HEK293T (cell line): ENCODE data around the gene COL23A1.

Source experiments
- CTCF ChIA-PET: fragments of 350-600 bp; formaldehyde crosslinking; extraction: SDS; loops from one replicate; lab custom pipeline; 2021; ENCODE audit warnings: antibody characterized with exemption, inconsistent platforms; lab: Yijun Ruan, JAX
- POLR2A ChIA-PET: fragments of 350-600 bp; formaldehyde crosslinking; extraction: SDS; loops from one replicate; lab custom pipeline; 2020; ENCODE audit warnings: antibody characterized with exemption, inconsistent platforms; lab: Yijun Ruan, JAX
- DNase-seq: peaks from one replicate; pipeline ENCODE4 v3.0.0; 2012; ENCODE audit warnings: mixed read lengths; ENCODE audit errors: extremely low spot score
- ARNT ChIP-seq: fragments of 450-650 bp; IDR thresholded peaks from 2 replicates; pipeline ENCODE4 v1.6.1; 2017; ENCODE audit warnings: mild to moderate bottlenecking
- BHLHE40 ChIP-seq: fragments of 450-650 bp; IDR thresholded peaks from 2 replicates; pipeline ENCODE4 v1.6.1; 2016; ENCODE audit warnings: mild to moderate bottlenecking, moderate library complexity, borderline replicate concordance
- CTBP1 ChIP-seq: fragments of 450-650 bp; IDR thresholded peaks from 2 replicates; pipeline ENCODE4 v1.6.1; 2016; ENCODE audit warnings: borderline replicate concordance
- ELF4 ChIP-seq: fragments of 450-650 bp; IDR thresholded peaks from 2 replicates; pipeline ENCODE4 v1.6.1; 2017; ENCODE audit warnings: antibody characterized with exemption
- FOXA1 ChIP-seq: fragments of 450-650 bp; IDR thresholded peaks from 2 replicates; pipeline ENCODE4 v1.6.1; 2016; ENCODE audit warnings: mild to moderate bottlenecking
- FOXK2 ChIP-seq: fragments of 450-650 bp; IDR thresholded peaks from 2 replicates; pipeline ENCODE4 v1.6.1; 2016; ENCODE audit warnings: mild to moderate bottlenecking
- FOXM1 ChIP-seq: fragments of 450-650 bp; IDR thresholded peaks from 2 replicates; pipeline ENCODE4 v1.6.1; 2017; ENCODE audit warnings: mild to moderate bottlenecking, borderline replicate concordance
- HDGF ChIP-seq: fragments of 450-650 bp; IDR thresholded peaks from 2 replicates; pipeline ENCODE4 v1.6.1; 2017; ENCODE audit warnings: antibody characterized with exemption, borderline replicate concordance
- L3MBTL2 ChIP-seq: fragments of 450-650 bp; conservative IDR thresholded peaks from 2 replicates; pipeline ENCODE4 v1.6.1; 2016; ENCODE audit warnings: mild to moderate bottlenecking
- LEF1 ChIP-seq: fragments of 450-650 bp; IDR thresholded peaks from 2 replicates; pipeline ENCODE4 v1.6.1; 2017; ENCODE audit warnings: mild to moderate bottlenecking, borderline replicate concordance
- NFRKB ChIP-seq: fragments of 450-650 bp; IDR thresholded peaks from 2 replicates; pipeline ENCODE4 v1.6.1; 2016; ENCODE audit warnings: mild to moderate bottlenecking, moderate library complexity
- SP1 ChIP-seq: fragments of 450-650 bp; IDR thresholded peaks from 2 replicates; pipeline ENCODE4 v1.6.1; 2017
- SUZ12 ChIP-seq: fragments of 450-650 bp; IDR thresholded peaks from 2 replicates; pipeline ENCODE4 v1.6.1; 2016; ENCODE audit warnings: mild to moderate bottlenecking
- TARDBP ChIP-seq: fragments of 450-650 bp; IDR thresholded peaks from 2 replicates; pipeline ENCODE4 v1.6.1; 2016
- ZNF384 ChIP-seq: fragments of 450-650 bp; IDR thresholded peaks from 2 replicates; pipeline ENCODE4 v1.6.1; 2016
- TF ChIP-seq, protein P1 (sequence below): fragments of 450-650 bp; IDR thresholded peaks from 2 replicates; pipeline ENCODE4 v1.6.1; 2016

The COL23A1 gene

DNA sequence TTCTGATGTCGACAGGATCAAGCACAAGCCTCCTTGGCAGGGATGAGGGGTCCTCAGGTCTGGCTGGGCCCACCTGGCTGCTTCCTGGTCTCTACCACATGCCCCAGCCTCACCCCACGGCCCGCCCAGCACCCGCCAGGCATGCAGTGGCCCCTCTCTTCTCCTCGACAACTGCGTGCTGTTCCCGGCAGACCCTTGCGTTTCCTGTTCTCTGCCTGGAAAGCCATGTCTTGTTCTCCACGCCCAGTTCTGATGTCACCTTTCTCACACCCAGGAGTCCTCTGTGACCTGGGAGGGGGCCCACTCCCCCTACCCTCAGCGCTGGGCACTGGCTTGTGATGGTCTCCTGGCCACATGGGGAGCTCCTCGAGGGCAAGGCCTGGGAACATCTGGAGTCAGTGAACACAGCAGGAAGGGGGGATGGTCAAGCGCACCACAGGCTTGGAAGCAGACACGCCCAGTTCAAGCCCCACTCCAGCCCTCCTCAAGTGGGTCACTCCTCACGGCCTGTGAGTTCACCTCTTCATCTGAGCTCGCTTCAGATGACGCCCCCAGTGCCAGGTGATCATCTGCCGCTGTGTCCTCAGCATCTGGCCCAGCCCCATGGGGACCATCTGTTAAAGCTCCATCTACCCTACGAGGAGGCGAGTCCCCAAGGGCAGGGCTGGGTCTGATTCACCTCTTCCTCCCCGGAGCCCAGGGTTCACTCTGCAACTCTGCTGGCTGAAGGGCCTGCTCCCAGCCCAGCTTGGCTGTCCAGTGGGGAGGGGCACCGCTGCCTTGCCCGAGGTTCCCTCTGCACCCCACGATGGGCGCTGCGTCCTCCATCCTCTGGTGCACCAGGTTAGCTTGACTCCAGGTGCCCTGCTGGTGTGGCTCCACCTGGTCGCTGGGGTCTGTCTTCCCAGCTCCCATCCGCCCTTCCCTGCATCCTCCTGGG is 224.4 kb downstream of the COL23A1 start:
- ChIA-PET POLR2A (no interaction called here), CTCF (no interaction called here)
- TF ChIP-seq SUZ12 (no peak), FOXA1 (no peak), HDGF (no peak), ZNF384 (no peak), L3MBTL2 (no peak), TARDBP (no peak), FOXK2 (no peak), BHLHE40 (no peak), ARNT (no peak), ELF4 (no peak), FOXM1 (no peak), NFRKB (no peak)
- TF ChIP-seq, protein P1, sequence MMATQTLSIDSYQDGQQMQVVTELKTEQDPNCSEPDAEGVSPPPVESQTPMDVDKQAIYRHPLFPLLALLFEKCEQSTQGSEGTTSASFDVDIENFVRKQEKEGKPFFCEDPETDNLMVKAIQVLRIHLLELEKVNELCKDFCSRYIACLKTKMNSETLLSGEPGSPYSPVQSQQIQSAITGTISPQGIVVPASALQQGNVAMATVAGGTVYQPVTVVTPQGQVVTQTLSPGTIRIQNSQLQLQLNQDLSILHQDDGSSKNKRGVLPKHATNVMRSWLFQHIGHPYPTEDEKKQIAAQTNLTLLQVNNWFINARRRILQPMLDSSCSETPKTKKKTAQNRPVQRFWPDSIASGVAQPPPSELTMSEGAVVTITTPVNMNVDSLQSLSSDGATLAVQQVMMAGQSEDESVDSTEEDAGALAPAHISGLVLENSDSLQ, result no peak
- DNase-seq, result no peak

DNA sequence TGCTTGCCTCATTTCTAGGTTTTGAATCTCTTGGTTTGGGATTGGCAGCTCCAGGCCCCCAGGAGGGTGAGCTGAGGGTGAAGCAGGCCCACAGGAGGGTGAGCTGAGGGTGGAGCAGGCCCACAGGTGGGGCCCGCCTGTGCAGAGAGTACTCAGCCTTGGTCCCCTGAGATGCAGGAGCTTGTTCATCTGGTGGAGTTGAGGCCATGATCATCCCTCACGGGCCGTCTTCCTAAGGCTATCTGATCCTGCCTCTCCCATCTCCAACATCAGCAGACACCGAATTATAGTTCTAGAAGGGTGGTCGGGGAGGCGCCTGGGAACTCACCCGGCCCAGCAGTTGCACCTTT is 225.9 kb downstream of the COL23A1 start:
- CTCF ChIA-PET, result no interaction called here
- no peak for DNase-seq
- TF ChIP-seq NFRKB (no peak), FOXK2 (no peak), FOXA1 (no peak), ZNF384 (no peak), SP1 (no peak), ELF4 (no peak), LEF1 (no peak), HDGF (no peak)
- TF ChIP-seq, protein P1, result no peak
- POLR2A ChIA-PET, result no interaction called here

DNA sequence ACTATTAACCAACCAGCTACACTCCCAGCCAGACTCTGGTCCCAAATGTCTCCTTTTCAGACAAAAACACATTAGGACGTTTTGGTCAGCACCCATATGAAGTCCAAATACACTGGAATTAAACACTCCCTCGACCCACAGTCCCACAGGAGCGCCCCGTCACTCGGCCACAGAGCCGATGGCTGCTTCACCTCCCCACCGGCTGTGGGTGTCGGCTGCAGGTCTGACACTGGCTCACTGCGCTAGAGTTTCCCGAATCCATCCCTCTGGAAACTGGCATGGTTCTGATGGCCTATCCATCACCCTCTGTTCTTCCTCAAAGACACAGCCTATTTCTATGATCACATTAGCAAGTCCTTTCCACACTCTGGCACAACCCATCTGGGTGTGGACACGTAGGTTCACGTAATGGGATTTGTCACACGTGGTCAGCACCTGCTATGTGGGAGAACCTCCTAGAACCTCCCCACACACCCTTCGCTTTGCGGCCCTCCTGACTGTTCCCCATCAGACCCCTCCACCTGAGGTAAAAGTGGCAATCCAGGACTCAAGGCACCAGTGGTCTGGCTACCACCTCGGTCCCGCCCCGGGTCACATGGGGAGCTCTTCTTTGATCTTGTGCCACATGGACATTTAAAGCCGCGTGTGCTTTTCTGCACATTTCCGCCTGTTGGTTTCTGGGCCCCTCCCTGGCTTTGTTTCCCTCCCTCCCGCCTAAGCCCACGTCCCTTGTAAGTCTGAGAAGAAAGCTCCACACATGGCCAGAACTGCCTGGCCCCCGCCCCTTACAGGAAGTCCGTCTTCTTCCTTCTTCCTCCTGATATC is 226.5 kb downstream of the COL23A1 start:
- ChIA-PET POLR2A (no interaction called here), CTCF (no interaction called here)
- DNase-seq, result no peak
- TF ChIP-seq CTBP1 (no peak), TARDBP (no peak), FOXA1 (no peak), BHLHE40 (no peak), LEF1 (no peak), SUZ12 (no peak), FOXK2 (no peak), NFRKB (no peak), ZNF384 (no peak), ARNT (no peak), L3MBTL2 (no peak), FOXM1 (no peak), ELF4 (no peak)
- TF ChIP-seq, protein P1, result no peak

DNA sequence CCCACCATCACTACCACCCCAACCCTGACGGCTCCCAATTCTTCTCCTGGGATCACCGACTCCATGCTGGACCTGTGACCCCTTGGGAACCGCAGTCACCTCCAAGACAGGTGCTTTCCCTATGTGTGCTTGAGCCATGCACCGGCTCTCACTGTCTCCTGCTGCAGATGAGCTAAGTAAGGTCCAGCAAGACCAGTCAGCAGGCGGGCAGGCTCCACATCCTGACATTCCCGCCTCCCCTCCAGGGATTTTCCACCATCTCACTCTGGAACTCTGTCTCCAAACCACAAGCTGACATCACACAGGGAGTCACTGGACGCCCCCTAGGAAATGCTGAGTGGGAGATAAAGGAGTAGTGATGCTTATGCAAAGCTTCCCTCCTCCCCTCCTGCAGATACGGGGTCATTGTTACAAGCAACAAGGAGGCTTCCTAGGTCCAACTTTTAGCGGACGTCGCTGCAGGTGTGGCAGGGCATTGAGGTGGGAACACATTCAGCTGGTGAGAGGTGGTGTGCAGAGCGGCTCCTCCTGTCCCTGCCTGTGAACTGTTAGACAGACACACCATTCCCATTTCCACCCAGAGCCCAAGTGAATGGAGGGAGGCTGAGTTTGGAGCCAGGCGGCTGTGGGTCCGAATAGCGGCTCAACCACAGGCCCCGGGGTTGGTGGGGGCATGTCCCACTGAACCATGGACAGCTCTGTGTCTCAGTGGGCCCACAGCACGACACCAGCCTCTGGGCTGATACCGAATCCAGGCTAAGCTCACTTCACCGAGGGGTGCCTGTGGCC is 228.3 kb downstream of the COL23A1 start:
- POLR2A ChIA-PET, result no interaction called here
- DNase-seq, result no peak
- CTCF ChIA-PET, result interaction anchor here (0.7 kb wide), 1 partner anchor 77 kb away, joined by 4 read pairs; no protein-coding TSS in a partner anchor
- no peak for TF ChIP-seq BHLHE40

DNA sequence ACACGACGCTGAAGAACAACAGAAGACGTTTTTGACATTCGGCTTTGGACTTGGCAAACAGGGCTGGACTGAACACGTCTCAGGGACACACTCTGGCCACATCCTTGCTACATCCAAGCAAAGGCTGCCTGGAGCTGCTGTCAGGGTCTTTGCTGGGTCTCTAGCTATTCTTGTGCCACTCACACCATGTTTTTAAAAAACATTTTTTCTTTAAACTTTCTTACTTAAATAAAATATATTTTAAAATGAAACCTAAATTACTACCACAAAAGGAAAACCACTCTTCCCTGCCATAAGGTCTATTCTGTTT is 229.3 kb downstream of the COL23A1 start:
- no peak for DNase-seq
- ChIA-PET POLR2A (no interaction called here), CTCF (no interaction called here)
- TF ChIP-seq BHLHE40, result no peak
- TF ChIP-seq LEF1, result no peak
- no peak for TF ChIP-seq FOXK2
- TF ChIP-seq ELF4, result no peak
- TF ChIP-seq ARNT, result no peak
- no peak for TF ChIP-seq NFRKB
- no peak for TF ChIP-seq SUZ12
- TF ChIP-seq FOXA1, result no peak
- TF ChIP-seq L3MBTL2, result no peak
- no peak for TF ChIP-seq CTBP1
- no peak for TF ChIP-seq FOXM1
